MM.1S (cell line): ENCODE results near the gene TTLL11.

Experiments used
- DNase-seq: peaks from one replicate; pipeline ENCODE4 v3.0.0-alpha.2; 2015
- H2AFZ ChIP-seq: fragments of 300-600 bp; sonication (generic); 2 replicates; pipeline ENCODE4 v1.6.0; 2016; ENCODE audit warnings: antibody characterized with exemption, low read length
- H3F3A ChIP-seq: fragments of 300-600 bp; sonication (generic); 2 replicates; pipeline ENCODE4 v1.6.1; 2016; ENCODE audit warnings: mild to moderate bottlenecking, antibody characterized with exemption, low read length, moderate library complexity, mixed read lengths; ENCODE audit not compliant: insufficient read depth
- H3K27ac ChIP-seq: fragments of 300-600 bp; sonication (generic); 2 replicates; pipeline ENCODE4 v1.5.1; 2016; ENCODE audit warnings: mild to moderate bottlenecking, low read length
- H3K27me3 ChIP-seq: fragments of 300-600 bp; sonication (generic); replicated peaks from 2 replicates; pipeline ENCODE4 v1.6.0; 2016; ENCODE audit warnings: low read length; ENCODE audit not compliant: insufficient read depth
- H3K36me3 ChIP-seq: fragments of 300-600 bp; sonication (generic); replicated peaks from 2 replicates; pipeline ENCODE4 v1.6.1; 2016; ENCODE audit warnings: mild to moderate bottlenecking, low read length, mixed read lengths; ENCODE audit not compliant: insufficient read depth
- H3K4me1 ChIP-seq: fragments of 300-600 bp; sonication (generic); 2 replicates; pipeline ENCODE4 v1.6.1; 2016; ENCODE audit warnings: low read length, mixed read lengths
- H3K4me2 ChIP-seq: fragments of 300-600 bp; sonication (generic); 2 replicates; pipeline ENCODE4 v1.6.0; 2016; ENCODE audit warnings: low read depth, low read length
- H3K4me3 ChIP-seq: fragments of 300-600 bp; sonication (generic); 2 replicates; pipeline ENCODE4 v1.5.1; 2016; ENCODE audit warnings: low read length, mixed read lengths
- H3K79me2 ChIP-seq: fragments of 300-600 bp; sonication (generic); 2 replicates; pipeline ENCODE4 v1.6.1; 2016; ENCODE audit warnings: mixed run types, low read length, mixed read lengths
- H3K9ac ChIP-seq: fragments of 300-600 bp; sonication (generic); 2 replicates; pipeline ENCODE4 v1.6.1; 2016; ENCODE audit warnings: low read length, mixed read lengths
- H3K9me2 ChIP-seq: fragments of 300-600 bp; sonication (generic); replicated peaks from 2 replicates; pipeline ENCODE4 v1.6.1; 2016; ENCODE audit warnings: mild to moderate bottlenecking, low read length, mixed read lengths; ENCODE audit not compliant: insufficient read depth
- H3K9me3 ChIP-seq: fragments of 300-600 bp; sonication (generic); replicated peaks from 2 replicates; pipeline ENCODE4 v1.6.1; 2016; ENCODE audit warnings: mild to moderate bottlenecking, low read length, mixed read lengths; ENCODE audit not compliant: insufficient read depth
- H4K20me1 ChIP-seq: fragments of 300-600 bp; sonication (generic); 2 replicates; pipeline ENCODE4 v1.6.1; 2016; ENCODE audit warnings: mild to moderate bottlenecking, low read length, moderate library complexity, mixed read lengths; ENCODE audit not compliant: insufficient read depth
- CTCF ChIP-seq: fragments of 300-600 bp; sonication (generic); IDR thresholded peaks from 2 replicates; pipeline ENCODE4 v1.5.1; 2016; ENCODE audit warnings: antibody characterized with exemption, low read length, mixed read lengths
- EZH2 ChIP-seq: fragments of 300-600 bp; sonication (generic); optimal IDR thresholded peaks from 2 replicates; pipeline ENCODE3; 2017; ENCODE audit warnings: low read depth, mild to moderate bottlenecking, antibody characterized with exemption, low read length, mixed read lengths
- EZH2phosphoT487 ChIP-seq: fragments of 300-600 bp; sonication (generic); IDR thresholded peaks from 2 replicates; pipeline ENCODE4 v1.6.1; 2018; ENCODE audit warnings: antibody characterized with exemption, low read length

The TTLL11 gene

DNA sequence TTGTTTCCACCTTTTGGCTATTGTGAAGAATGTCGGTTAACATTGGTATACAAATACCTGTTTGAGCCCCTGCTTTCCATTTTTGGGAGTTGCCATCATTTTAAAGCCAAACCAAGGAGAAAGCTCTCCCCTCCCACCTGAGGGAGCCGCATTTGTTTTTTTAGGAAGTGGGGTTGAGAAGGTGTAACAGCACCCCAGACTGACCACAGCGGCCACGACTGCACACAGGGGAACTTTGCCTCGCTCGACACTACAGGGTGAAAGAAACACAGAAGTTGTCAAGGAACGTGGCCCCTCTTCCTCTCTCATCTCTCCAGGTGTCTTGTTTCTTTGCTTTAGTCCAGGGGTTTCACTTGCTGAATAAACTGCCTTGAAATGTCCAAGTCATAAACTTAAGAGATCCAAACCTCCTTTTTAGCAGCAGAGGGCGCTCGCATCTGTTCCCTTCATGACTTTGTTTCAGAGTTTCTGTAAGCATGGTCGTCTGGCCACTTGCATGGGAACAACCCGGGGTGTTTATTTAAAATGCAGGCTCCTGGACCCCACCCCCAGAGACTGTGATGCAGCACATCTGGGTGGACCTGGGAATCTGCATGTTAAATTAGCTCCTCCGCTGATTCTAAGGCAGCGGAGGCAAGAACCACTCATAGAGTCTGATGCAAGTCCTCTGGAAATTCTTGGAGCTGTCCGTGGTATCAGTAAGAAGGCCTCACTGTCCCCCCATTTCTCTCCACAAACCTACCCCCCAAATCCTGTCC is 2.1 kb upstream of the TTLL11 start:
- TF ChIP-seq EZH2phosphoT487 (no peak), CTCF (peak; percentile 79)
- Histone ChIP-seq H2AFZ (no peak overlapping the region), H3K4me1 (peaks cover 15% of the 10 kb centered on the region; the same call in 1 of the 2 replicates), H3K9me2 (no peaks in the 10 kb centered on the region), H3K4me3 (peak overlapping the region; percentile 9; the same call in 1 of the 2 replicates), H3K4me2 (peak overlapping the region; percentile 42; the same call in 1 of the 2 replicates), H3K9me3 (no peaks in the 10 kb centered on the region), H3K36me3 (no peaks in the 10 kb centered on the region), H3K9ac (no peak overlapping the region), H3K27me3 (peaks cover 27% of the 10 kb centered on the region; the same call in 1 of the 2 replicates), H3F3A (no peaks in the 10 kb centered on the region), H3K27ac (no peak overlapping the region), H3K79me2 (peaks cover 26% of the 10 kb centered on the region), H4K20me1 (no peaks in the 10 kb centered on the region)
- DNase-seq = peak; percentile 77

DNA sequence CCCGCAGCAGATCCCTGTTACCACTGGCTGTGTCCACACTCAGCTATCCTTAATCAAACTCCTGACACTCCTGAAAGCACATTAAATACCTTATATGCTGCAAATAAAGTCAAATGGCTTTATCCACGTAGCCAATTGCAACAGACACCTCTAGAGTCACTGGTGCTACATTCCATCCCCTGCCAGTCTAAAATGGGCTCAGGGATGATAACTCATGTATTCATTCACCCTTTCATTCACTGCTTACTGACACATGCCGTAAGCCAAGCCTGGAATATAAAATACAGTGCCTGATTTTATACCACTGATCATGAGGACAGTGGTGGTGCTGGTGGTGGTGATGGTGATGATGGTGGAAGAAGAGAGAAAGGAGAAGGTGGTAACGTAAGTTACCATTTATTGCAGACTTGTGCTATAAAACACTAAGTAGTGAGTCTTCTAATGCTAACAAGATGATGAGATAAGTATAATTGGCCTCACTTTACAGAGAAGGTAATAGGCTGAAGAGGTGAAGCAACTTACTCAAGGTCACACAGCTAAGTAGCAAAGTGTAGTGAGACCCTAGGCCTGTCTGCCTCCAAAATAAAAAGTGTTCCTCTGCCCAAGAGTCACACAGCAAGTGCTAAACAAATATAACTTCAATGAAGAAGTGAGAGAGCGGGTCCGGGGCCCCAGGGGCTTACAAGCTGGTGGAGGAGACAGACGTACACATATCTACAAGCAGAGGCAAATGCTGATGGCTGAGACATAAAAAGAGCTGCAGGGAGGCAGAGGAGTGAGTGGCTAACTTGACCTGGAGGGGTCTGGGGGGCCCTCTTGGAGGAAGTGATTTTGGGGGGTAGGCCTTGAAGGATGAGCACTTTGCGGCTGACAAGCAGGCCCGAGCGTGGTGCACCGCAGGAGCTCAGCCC is 1.2 kb downstream of the TTLL11 start:
- Histone ChIP-seq H3K4me1 (peaks cover 15% of the 10 kb centered on the region; the same call in 1 of the 2 replicates), H3F3A (no peaks in the 10 kb centered on the region), H3K4me2 (peak overlapping the region; percentile 96), H3K4me3 (peak overlapping the region; percentile 96), H3K9ac (peak overlapping the region; percentile 79), H3K36me3 (no peaks in the 10 kb centered on the region), H2AFZ (peak overlapping the region; percentile 74), H3K9me2 (no peaks in the 10 kb centered on the region), H4K20me1 (no peaks in the 10 kb centered on the region), H3K79me2 (peaks cover 39% of the 10 kb centered on the region), H3K9me3 (no peaks in the 10 kb centered on the region), H3K27ac (no peak overlapping the region), H3K27me3 (peaks cover 22% of the 10 kb centered on the region; the same call in 1 of the 2 replicates)
- no peak for TF ChIP-seq EZH2
- no peak for TF ChIP-seq CTCF
- no peak for TF ChIP-seq EZH2phosphoT487
- no peak for DNase-seq

GRCh38 chr9:122090981-122091380 is 2.1 kb downstream of the TTLL11 start:
- H3K4me1 ChIP-seq = peaks cover 15% of the 10 kb centered on the region; the same call in 1 of the 2 replicates
- H3F3A ChIP-seq = no peaks in the 10 kb centered on the region
- H3K9me3 ChIP-seq = no peaks in the 10 kb centered on the region
- H3K27ac ChIP-seq = no peak overlapping the region
- no peak overlapping the region for H2AFZ ChIP-seq
- DNase-seq = no peak
- no peak overlapping the region for H3K9ac ChIP-seq
- no peaks in the 10 kb centered on the region for H3K9me2 ChIP-seq
- no peaks in the 10 kb centered on the region for H3K36me3 ChIP-seq
- no peaks in the 10 kb centered on the region for H4K20me1 ChIP-seq
- H3K79me2 ChIP-seq = peaks cover 43% of the 10 kb centered on the region
- no peak overlapping the region for H3K4me3 ChIP-seq
- H3K4me2 ChIP-seq = no peak overlapping the region
- TF ChIP-seq EZH2 = no peak
- H3K27me3 ChIP-seq = 0 out of 2 replicates have a peak, but pooled peaks cover 13% of the 10 kb centered on the region
